ENCODE data around the gene FXYD3. TPM values are rescaled to one million over a fixed set of nuclear protein-coding genes. Genes with fewer than 3 reads are reported as not detected.

The FXYD3 gene
- total RNA-seq: 14.2 and 17.3 TPM in 2 replicates
- long read RNA-seq, partial matches to known transcripts: 3 of 6 reads
- long read RNA-seq, other reads (novel, unspliced or antisense): 2 of 6 reads

- Mint-ChIP-seq H3K36me3 (ENCODE audit: insufficient read depth) (no peaks in the 10 kb centered on the region), H3K4me1 (ENCODE audit: low read depth) (peaks cover 30% of the 10 kb centered on the region), H3K27me3 (peaks cover 14% of the 10 kb centered on the region), H3K27ac (peak within 1 kb of the TSS; percentile 82), H3K9me3 (ENCODE audit: low read depth) (no peaks in the 10 kb centered on the region), H3K4me3 (ENCODE audit: low read depth) (peak within 1 kb of the TSS; percentile 61)
- DNase-seq (ENCODE audit: low spot score, unreplicated experiment): no peak
- no peak for TF ChIP-seq CTCF (IDR thresholded peaks at IDR 0.05; ENCODE audit: unreplicated experiment)
Measured at GRCh38 chr19:35115177-35115951, at the start of gene FXYD3. TSS of gene FXYD3 (plus strand) at chr19:35115823. CDS start at chr19:35119377, 3,554 bp downstream.

GRCh38 chr19:35066121-35066520, 49.5 kb upstream of the FXYD3 start:
- Mint-ChIP-seq H3K9me3 (ENCODE audit: low read depth) (no peaks in the 10 kb centered on the region), H3K27me3 (no peaks in the 10 kb centered on the region), H3K36me3 (ENCODE audit: insufficient read depth) (peaks cover 1% of the 10 kb centered on the region), H3K4me1 (ENCODE audit: low read depth) (peaks cover 12% of the 10 kb centered on the region), H3K4me3 (ENCODE audit: low read depth) (no peak overlapping the region), H3K27ac (no peak overlapping the region)
- no peak for TF ChIP-seq CTCF (IDR thresholded peaks at IDR 0.05; ENCODE audit: unreplicated experiment)
- no peak for DNase-seq (ENCODE audit: low spot score, unreplicated experiment)

- H3K36me3 Mint-ChIP-seq (ENCODE audit: insufficient read depth): no peaks in the 10 kb centered on the region
- peak; percentile 88 for TF ChIP-seq CTCF (IDR thresholded peaks at IDR 0.05; ENCODE audit: unreplicated experiment)
- no peaks in the 10 kb centered on the region for H3K27me3 Mint-ChIP-seq
- peaks cover 12% of the 10 kb centered on the region for H3K4me1 Mint-ChIP-seq (ENCODE audit: low read depth)
- no peak overlapping the region for H3K27ac Mint-ChIP-seq
- peak; percentile 87 for DNase-seq (ENCODE audit: low spot score, unreplicated experiment)
- H3K4me3 Mint-ChIP-seq (ENCODE audit: low read depth): no peak overlapping the region
- no peaks in the 10 kb centered on the region for H3K9me3 Mint-ChIP-seq (ENCODE audit: low read depth)
Measured at GRCh38 chr19:35066691-35067563, 48.7 kb upstream of the FXYD3 start.

- TF ChIP-seq CTCF (IDR thresholded peaks at IDR 0.05; ENCODE audit: unreplicated experiment): no peak
- Mint-ChIP-seq H3K27ac (peak overlapping the region; percentile 98), H3K4me3 (ENCODE audit: low read depth) (no peak overlapping the region), H3K4me1 (ENCODE audit: low read depth) (peaks cover 13% of the 10 kb centered on the region), H3K36me3 (ENCODE audit: insufficient read depth) (no peaks in the 10 kb centered on the region), H3K27me3 (no peaks in the 10 kb centered on the region), H3K9me3 (ENCODE audit: low read depth) (no peaks in the 10 kb centered on the region)
- DNase-seq (ENCODE audit: low spot score, unreplicated experiment): no peak
Measured at GRCh38 chr19:35068941-35069634, 46.5 kb upstream of the FXYD3 start.

GRCh38 chr19:35069696-35070095, 45.9 kb upstream of the FXYD3 start:
- TF ChIP-seq CTCF (IDR thresholded peaks at IDR 0.05; ENCODE audit: unreplicated experiment): no peak
- H3K36me3 Mint-ChIP-seq (ENCODE audit: insufficient read depth): no peaks in the 10 kb centered on the region
- no peak overlapping the region for H3K27ac Mint-ChIP-seq
- no peaks in the 10 kb centered on the region for H3K9me3 Mint-ChIP-seq (ENCODE audit: low read depth)
- H3K27me3 Mint-ChIP-seq: no peaks in the 10 kb centered on the region
- DNase-seq (ENCODE audit: low spot score, unreplicated experiment): no peak
- H3K4me1 Mint-ChIP-seq (ENCODE audit: low read depth): peaks cover 13% of the 10 kb centered on the region
- no peak overlapping the region for H3K4me3 Mint-ChIP-seq (ENCODE audit: low read depth)

All from progenitor cell of endocrine pancreas (in vitro differentiated cells).